ENCODE results near the gene GAD2.
"Not testable (repeated sequence)": the region's sequence is repeated elsewhere in the genome, so short reads cannot be mapped to it uniquely, and the experiment has no call there.

Gene GAD2

DNA sequence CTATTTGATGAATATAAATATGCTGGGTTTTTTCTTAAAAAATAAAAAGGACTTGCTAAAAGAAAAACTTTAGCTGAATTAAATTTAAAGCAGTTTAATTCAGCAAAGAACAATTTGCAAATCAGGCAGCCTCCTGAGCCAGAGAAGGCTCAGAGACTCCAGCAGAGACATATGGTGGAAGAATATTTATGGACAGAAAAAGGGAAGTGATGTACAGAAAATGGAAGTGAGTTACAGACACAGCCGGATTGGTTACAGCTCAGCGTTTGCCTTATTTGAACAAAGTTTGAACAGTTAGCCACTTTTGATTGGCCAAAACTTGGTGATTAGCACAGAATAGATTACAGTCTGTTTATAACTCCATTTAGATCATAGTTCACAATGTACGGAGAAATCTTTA lies 110.3 kb downstream of the GAD2 start:
- no peak for DNase-seq

DNA sequence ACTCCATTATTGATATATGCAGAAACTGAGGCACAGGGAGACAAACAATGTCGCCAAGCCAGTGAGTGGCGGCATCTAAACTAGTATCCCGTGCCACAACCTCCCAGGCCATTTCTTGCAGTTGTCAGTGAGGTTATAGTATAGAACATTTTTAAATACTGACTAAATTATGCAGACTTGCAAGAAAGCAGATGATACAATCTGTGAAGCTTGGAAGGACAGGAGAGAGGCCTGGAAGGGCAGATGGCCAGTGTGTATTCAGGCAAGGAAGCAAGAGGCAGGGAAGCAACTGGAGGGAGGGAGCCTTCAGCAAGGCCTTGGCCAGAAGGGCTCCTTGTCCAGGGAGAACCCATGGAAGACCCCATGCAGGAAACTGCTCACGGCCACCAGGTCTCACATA lies 111.2 kb downstream of the GAD2 start:
- DNase-seq, result no peak

DNA sequence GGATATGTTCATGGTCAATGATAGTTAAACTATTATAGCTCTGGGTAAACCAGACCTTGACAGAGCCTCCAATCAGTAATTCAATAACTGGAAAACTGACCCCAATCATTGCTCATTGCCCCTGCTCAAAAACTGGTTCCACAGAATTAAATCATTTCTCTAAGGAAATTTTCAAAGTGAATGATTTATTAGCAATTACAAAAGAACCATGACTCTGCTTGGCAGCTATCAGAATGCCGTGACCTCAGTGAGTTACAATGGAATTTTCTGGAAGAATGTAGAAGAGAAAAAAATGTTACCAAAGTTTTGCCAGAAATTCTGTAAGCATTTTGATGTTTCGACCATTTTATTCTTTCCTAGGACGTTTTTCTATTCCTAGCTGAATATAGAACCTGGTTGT lies 114.8 kb downstream of the GAD2 start:
- DNase-seq, result no peak

DNA sequence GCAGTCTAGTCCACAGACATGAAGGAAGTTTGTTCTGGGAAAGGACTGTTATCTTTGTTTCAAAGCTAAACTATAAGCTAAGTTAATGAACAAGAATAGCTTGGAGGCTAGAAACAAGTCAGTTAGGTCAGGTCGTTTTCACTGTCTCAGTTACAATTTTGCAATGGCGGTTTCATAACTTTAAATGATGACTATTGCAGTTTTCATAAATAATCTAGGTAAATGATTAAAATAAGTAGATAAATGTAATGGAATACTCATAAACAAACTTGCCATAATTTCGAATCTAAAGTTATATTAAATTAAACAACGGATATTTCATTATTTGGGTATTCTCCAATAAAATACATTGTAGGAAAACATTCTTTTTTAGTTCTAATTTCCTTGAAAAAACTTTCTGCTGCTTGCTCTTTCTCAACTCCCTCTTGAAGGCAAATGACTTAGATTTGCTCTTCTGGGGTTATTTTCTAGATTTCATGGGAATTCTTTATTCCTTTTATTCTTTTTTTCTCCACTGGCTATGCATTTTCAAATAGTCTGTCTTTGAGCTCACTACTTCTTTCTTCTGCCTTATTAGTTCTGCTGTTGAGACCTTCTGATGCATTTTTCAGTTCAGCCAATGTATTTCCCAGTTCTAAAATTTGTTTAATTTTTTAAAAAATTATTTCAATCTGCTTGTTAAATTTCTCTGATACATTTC lies 117.8 kb downstream of the GAD2 start:
- DNase-seq, result no peak

DNA sequence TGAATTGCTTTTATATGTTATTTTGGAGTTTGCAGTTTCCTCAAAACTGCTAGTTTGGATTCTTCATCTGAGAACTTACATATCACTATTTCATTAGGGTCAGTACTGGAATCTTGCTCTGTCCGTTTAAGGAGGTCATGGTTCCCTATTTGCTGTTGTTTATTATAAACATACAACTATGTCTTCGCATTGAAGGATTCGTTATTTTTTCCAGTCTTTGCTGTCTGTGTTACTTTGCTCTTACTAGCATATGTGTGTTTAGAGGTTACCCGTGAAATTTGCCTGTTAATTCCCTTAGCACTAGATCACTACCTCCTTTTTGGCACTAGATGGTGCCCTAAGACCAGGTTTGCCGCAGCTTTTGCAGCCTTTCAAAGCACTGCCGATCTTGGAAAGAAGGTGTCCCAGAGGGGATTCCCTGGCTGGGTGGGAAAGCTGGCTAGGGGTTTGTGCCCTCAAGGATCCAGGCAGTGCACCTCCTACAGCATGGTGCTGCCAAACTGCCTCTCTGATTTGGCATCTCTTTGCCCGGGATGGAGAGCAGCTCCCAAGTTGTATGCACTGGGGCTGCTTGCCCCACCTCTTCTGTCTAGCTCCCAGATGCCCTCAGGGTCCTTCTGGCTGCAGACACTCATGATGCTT lies 118.5 kb downstream of the GAD2 start:
- DNase-seq, result peak; percentile 64

DNA sequence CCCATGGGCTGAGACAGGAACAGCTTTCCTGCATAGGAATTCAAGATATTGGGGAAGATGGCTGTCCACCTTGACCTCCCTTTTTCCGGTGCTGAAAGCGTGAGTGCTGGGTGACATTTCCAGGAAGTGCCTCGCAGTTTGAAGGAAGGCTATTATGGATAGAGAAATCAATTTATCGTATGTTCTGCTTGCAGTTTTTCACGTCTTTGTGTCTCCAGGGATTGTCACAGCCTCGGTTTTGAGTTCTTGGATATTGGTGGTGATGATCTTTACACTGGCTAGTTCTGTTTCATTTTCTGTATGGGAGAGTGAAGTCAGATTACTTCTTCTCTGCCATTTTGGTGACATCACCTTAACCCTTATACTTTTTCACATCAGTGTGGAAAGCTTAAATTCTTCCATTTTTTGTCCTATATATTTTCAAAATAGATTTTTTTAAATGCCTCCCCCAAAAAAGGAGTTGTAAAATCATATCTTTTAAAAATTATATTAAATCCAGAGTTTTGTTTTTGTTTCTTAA lies 119.1 kb downstream of the GAD2 start:
- DNase-seq, result no peak

DNA sequence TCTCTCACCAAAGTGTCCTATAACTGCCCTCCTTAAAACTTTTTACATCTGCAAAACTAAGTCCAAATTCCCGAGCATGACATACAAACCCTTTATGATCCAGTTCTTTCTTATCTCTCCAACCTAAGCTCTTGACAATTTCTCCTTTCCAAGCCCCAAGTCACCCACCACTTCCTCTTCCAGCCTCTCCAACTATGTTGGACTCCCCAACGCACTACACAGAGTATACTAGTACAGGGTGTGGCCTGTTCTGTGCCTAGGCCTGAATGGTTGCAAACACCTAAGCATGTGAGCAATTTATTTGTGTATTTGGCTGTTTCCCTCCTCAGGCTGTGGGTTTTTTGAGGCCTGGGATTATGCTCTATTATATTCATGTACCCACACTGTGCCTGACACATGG lies 120.4 kb downstream of the GAD2 start:
- no peak for DNase-seq

DNA sequence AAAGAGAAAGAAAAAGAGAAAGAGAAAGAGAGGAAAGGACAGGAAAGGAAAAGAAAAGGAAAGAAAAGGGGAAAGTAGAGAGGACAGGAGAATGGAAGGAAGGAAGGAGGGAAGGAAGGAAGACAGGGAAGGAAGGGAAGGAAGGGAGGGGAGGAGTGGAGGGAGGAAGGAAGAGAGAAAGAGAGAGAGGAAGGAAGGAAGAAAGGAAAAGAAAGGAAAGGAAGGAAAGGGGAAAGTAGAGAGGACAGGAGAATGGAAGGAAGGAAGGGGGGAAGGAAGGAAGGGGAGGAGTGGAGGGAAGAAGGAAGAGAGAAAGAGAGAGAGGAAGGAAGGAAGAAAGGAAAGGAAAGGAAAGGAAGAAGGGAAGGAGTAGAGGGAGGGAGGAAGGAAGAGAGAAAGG lies 125.1 kb downstream of the GAD2 start:
- no peak for DNase-seq

DNA sequence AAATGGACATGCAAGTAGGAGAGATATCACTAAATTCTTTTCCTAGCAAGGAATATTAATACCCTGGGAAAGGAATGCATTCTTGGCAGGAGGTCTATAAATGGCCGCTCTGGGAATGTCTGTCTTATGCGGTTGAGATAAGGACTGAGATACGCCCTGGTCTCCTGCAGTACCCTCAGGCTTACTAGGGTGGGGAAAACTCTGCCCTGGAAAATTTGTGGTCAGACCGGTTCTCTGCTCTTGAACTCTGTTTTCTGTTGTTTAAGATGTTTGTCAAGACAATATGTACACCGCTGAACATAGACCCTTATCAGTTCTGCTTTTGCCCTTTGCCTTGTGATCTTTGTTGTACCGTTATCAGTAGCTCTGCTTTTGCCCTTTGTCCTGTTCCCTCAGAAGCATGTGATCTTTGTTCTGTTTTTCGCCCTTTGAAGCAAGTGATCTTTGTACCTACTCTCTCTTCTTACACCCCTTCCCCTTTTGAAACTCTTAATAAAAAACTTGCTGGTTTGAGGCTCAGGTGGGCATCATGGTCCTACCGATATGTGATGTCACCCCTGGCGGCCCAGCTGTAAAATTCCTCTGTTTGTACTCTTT lies 132.3 kb downstream of the GAD2 start:
- DNase-seq, result not testable (repeated sequence)

All from KG1 (cell line).